ENCODE measurements around the gene MAP3K14.
"Not testable (repeated sequence)": the region's sequence is repeated elsewhere in the genome, so short reads cannot be mapped to it uniquely, and the experiment has no call there.

The MAP3K14 gene

DNA sequence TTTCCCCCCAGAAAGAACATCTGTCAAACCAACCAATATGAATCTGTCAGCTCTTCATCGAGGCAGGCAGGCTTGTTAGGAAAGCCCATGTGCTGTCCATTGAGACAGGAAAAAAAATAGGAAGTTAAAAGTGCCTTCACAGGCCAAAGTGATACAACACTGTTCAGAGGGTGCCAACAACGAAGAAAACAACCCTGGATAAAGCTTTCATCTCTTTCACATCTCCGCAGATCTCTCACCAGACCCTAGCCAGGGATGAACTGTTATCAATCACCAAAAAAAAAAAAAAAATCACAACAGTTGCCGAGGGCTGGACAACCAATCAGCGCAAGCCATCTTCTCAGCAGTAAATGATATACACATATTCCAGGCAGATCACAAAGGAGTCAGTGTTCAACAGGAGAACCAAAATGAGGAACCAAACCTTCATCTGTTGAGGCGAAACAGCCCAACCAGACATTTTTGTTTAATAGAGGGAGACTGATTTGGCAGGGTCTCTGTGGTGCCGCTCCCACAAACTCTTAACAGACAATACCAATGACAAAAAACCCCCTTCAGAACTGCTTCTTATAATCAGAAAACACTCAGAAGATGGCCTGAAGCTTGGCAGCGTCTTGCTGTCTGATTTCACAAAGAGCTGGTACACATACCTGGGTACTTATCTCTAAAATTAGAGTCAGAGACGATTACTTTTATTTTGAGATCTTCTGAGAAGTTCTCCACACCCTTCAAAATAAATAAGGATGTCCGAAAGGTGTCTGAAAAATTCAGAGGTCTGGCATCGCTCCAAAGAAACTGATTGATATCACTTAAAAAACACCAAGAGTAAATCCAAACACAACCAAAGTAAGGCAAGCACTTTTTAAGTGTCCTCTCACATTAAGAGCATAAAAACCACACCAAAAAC, 1.8 kb downstream of the MAP3K14 start:
- peak; percentile 59 for DNase-seq

DNA sequence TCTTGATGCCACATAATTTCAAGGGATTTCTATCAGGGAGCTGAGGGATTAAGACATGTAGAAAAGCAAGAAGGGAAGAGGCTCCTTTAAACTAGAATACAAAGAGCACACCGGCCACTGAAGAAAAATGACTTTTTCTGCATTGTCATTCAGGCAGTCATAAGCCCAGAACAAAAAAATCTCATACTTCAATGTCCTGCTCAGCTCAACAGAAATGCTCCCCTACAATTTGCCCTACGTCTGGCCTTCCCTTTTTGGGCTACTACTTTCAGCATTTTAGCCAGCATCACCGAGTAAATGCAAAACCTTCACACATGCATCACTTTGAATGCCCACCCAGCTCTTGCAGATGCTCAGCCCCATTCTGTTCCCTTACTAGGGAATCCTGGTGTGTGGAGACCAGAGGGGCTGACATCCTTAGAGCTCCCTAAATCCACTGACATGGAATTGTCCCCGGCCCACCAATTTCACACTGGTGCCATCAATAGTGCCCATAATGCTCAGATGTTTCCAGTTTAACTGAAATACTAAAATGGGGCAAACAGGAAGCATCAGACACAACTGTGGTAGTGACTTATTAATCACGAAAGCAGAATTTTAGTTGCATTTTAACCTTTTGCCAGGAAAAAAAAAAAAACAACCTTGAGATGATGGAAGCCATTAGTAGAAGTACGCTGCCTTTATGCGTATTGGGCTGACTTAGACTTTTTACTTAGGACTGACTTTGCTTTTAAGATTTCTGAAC, 2.7 kb downstream of the MAP3K14 start:
- DNase-seq, result no peak

DNA sequence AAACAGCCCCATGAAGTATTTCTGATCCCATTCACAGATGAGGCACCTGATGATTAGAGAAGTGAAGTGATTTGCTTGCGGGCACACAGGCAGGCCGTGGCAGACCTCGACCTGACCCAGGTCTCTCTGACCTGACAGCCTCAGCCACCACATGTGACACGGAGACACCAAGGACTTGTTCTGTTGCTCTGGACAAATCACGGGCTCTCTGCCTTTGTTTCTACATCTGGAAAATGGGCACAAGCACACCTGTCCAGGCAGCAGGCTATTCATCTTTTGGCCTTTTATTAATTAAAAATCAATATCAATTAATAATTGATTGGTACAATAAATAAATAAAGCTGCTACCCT, 3.4 kb downstream of the MAP3K14 start:
- no peak for DNase-seq

DNA sequence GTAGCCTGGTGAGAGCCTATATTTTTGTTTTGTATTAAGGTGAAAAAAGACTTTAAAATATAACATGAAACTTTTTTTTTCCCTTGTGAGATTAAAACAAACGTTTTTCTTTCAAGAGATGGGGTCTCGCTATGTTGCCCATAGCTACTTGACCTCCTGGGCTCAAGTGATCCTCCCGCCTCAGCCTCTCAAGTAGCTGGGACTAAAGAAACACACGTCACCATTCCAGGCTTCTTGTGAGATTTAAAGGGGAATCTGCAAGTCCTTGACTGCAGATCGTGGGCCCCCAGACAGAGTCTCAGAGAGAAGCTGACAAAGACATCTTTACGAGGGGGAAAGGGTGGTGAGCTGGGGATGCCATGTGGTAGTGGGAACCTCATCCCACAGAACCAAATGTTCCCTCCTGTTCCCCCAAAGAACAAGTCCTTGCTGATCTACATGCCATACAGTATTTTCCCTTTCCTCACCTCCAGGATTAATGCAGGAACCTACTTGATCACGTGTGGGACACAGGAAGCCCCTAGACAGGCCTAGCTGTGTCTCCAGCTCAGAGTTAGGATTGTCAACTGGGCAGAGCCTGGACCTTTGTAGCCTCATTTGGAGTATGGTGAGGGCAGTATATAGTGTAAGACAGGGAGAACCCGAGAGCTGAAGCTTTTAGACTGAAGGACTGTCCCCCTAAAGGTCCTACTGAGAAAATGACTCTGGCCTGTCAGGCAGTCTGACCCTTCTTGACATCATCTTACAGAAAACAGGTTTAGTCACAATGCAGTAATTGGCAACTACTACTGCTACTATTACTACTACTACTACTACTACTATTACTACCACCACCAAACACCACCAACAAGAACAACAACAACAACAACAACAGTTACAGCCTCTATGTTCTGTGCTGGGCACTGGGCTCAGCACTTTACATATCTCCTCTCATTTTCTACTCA, 4.1 kb downstream of the MAP3K14 start:
- DNase-seq, result no peak

DNA sequence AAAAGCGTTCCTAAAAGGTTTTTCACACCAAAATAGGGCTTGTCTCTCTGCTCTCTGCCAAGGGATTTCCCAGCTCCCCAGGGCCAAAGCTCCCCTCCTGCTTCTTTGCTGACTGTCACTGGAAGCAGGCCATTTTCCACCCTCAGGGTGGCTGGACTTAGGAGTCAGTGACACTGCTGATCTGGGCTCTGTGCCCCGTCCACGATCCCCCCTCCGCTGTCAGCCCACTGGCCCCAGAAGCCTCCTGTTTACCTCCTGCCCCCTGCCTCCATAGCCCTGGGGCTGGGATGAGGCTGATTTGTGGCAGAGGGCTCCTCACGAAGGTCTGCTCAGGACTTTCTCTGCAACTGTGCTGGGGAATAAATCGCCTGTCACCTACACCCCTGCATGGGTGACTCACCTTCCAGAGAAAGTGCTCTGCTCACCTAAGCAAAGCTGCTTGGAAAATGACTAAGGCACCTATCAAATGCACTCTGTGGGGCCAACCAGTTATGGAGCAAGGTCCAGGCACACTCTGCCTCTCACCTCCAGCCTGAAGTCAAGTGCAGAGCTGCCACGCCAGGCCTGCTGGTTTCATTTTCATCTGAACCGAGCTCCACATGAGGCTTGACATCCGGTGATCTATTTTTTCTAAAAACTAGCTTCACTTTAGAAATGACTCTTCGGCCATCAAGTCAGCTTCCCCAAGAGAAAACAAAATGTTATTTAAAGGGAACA, 4.9 kb downstream of the MAP3K14 start:
- peak; percentile 86 for DNase-seq

DNA sequence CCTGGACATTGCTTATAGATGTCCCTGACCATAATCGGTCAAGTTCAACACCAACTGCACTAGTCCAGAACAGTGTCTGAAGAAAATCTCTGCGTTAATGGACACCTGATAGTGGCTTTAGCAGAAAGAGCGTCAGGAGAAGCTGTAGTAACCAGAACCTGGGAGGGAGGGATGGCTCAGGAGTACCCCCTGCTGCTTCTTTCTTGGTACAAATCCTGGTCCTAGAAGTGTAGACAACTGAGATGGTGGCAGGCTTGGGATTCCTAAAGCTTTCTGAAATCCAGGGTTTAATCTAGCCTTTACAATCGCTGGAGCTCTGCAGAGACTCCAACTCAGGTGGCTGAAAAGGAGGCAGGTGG, 5.4 kb downstream of the MAP3K14 start:
- DNase-seq, result no peak

DNA sequence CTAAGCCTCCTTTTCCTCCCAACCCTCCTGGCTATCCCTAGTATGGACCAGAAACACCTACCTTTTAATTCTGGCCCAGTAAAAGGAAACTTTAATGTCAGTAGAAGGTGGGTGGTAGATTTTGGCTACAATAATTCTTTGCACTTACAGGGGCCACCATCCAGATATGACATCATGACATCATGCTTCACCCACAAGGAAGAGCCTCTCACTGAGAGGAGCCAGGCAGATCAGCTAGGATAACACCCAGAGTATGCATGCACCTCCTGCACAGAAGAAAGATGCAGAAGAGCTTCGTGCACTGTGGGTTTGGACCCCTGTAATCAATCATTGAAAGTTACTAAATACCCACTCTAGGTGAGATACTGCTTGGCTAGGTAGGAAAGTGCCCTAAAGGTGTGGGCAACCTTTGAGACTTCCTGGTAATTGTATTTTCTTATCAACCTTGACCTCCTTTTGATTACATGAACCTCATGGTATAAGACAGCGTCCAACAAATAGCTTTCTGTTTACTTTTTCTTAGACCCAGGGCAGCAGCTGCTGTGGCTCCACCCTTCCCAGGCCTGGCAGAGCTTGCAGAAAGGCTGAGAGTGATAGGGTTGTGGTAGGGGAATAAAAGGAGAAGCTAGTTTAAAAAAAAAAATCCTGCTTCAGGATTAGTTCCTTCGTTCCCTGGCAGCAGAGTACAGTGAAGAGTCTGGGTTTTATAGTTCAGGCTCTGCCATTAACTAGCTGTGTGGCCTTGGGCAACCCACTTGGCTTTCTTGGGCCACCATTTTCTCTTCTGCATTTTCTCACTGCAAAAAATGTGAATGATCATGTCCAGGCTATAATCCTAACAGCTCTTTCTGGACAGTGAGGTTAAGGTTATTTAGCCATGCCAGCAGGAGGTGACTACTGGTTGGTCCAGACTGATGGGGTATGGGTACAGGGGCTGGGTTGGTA, 6.2 kb downstream of the MAP3K14 start:
- DNase-seq, result peak; percentile 65

DNA sequence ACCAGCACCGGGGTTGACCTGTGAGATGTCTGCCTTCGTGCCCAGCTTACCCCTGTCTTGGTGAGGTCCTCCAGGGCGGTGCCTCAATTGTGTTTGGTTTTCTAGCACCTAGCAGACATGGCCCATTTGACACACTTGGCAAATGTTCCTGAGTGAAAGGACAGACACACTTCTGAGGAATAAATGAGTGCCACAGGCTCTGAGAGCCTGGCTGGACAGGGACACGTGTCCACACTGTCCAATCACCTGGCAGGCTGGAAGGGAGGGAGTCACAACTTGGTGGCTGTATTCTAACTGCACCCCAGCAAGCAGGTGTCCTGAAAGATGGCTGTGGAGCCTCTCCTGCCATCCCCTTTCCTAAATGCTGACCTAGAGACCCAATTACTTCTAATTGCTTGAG, 7.4 kb downstream of the MAP3K14 start:
- no peak for DNase-seq

DNA sequence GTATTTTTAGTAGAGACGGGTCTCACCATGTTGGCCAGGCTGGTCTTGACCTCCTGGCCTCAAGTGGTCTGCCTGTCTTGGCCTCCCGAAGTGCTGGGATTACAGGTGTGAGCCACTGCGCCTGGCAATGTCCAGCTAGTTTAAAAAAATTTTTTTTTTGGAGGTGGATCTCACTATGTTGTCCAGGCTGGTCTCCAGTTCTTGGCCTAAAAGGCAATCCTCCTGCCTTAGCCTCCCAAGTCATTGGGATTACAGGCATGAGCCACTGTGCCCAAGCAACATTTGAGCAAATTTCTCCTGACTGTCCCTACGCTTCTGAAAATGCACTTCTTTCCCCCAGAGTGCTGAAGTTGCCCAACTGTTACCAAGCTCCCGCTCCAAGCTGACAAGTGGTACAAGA, 8.0 kb downstream of the MAP3K14 start:
- no peak for DNase-seq

DNA sequence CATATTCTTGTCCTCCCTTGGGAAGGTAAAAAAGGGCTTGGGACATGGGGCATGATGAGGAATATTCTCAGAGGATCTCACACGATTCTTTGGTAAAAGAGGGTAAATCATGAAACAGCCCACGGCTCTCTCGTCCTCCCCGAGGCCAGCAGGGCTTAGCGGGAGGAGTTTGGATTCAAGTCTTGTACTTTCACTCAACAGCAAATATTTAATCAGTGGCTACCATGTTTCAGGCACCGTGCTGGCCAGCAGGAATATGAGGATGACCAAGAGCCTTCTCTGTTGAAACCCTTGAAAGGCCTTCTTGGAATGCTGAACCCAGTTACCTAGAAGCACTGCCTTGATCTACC, 8.8 kb downstream of the MAP3K14 start:
- DNase-seq, result no peak

DNA sequence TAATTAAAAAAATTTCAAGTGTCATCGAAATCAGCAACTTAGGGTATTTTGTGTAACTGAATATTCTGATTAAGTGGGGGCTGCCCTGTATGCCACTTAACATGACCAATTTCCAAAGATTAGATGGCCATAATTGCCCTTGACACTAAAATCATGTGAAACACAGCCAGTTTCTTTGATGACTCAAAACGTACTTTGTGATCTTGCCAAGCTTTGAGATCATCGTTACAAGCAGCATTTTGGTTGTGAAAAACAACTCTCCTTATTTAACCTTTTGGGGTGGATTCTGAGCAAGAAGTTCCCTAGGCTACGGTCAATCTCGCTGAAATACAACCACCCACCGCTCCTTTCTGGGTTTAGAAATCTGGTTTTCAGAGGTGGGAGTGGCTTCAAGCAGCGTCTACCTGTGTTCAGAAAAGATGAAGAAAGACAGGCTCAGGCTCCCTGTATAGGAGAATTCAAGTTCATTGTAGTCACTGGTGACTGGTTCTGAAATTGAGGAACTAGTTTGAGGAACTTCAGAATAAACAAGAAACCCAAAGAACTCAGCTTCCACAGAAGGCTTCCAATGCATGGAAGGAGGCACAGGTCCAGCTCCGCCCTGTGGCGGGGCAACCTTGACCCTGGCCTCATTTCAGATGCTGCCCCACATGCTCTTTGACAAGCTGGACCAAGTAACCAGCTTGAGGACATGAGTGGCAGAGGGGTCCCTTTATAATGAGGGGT, 9.4 kb downstream of the MAP3K14 start:
- DNase-seq, result peak; percentile 92

DNA sequence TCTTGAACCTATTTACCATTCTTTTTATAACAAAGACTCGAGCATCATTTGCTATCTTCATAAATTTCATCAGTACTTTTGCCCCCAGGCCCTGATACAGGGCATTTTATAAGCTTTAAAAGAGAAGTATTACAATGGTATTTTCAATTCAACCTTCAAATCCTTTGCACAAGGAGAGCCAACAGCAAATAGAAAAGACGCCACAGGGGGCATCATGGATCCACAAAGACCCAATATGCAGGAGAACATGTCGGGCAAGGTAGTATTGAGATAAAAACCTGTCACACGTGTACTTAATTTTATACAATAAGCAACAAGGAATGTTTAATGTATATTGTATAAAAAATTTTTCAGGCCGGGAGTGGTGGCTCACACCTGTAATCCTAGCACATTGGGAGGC, 10.2 kb downstream of the MAP3K14 start:
- DNase-seq, result no peak

DNA sequence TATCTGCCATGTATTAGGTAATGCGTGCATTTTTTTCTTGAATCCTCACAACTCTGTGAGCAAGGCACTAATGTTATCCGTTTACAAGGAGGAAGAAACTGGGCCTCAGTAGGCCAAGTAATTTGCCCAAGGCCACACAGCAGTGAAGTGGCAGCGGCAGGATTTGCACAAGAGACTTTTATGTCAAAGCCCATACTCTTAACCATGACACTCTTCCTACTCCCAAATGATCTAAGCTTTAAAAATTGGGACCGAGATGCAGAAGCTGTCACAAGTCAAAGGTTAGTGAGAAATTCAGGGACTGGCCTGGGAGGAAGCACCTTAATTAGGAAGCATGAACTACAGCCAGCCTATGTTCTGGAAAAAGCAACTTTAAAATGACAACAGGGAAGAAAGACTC, 10.7 kb downstream of the MAP3K14 start:
- DNase-seq, result no peak

DNA sequence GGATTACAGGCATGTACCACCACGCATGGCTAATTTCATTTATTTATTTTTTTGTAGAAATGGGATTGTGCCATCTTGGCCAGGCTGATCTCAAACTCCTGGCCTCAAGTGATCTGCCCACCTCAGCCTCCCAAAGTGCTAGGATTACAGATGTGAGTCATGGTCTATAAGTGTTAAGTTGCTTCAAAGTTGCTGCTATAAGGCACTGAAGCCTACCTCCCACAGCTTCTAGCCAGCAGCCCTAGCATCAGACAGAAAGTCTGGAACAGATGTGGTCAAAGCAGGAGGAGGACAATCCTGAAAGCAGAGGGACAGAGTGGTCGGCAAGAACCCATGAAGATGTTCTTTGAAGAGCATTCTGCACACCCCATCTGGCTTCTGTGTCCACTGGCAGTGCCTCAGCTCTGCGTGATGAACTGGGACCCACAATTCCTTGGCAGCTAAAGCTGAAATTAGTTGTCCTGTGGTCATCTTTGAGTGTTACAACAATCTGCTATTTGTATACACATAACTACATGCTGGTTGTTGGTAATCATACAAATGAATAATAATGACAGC, 11.2 kb downstream of the MAP3K14 start:
- peak; percentile 59 for DNase-seq

DNA sequence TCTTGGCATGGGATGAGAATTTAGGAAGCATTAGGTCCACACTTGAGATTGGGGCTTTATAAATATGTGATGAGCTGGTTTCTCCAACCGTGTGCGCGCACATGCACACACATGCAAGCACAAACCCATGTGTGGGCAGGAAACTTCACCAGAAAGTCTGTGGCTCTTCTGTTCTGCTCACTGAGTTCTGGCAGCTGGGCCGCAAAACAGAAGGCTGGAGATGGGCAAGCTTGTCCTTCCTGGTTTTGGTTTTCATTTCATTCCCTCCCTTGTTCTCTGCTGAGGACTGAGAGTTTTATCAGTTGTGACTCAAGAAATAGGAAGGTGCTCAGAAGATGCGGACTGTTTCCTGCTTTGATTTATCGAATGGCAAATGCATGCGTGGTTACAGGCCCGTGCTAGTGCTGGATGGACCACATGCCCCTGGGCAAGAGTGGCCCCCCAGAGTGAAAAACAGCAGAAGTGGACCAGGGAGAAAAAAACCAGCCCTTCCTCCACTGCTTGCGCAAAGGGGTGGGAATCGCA, 14.1 kb downstream of the MAP3K14 start:
- peak; percentile 72 for DNase-seq

DNA sequence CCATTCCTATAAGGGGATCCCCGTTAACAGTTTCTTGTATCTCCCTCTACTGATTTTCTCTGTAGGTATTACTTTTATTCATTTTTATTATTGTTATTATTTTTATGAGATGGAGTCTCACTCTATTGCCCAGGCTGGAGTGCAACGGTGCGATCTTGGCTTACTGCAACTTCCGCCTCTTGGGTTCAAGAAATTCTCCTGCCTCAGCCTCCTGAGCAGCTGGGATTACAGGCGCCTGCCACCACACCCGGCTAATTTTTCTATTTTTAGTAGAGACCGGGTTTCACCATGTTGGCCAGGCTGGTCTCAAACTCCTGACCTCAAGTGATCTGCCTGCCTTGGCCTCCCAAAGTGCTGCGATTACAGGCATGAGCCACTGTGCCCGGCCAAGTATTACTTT, 14.6 kb downstream of the MAP3K14 start:
- not testable (repeated sequence) for DNase-seq

DNA sequence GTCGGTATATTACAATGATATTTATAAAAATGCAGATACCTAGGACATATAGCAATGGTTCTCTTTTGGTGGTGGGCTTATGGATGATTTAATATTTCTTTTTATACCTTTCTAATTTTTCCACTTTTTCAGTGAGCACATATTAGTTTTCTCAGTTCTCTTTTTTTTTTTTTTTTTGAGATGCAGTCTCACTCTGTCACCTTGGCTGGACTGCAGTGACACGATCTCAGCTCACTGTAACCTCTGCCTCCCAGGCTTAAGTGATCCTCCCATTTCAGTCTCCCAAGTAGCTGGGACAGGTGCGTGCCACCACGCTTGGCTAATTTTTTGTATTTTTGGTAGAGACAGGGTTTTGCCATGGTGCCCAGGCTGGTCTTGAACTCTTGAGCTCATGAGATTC, 15.1 kb downstream of the MAP3K14 start:
- DNase-seq, result no peak

DNA sequence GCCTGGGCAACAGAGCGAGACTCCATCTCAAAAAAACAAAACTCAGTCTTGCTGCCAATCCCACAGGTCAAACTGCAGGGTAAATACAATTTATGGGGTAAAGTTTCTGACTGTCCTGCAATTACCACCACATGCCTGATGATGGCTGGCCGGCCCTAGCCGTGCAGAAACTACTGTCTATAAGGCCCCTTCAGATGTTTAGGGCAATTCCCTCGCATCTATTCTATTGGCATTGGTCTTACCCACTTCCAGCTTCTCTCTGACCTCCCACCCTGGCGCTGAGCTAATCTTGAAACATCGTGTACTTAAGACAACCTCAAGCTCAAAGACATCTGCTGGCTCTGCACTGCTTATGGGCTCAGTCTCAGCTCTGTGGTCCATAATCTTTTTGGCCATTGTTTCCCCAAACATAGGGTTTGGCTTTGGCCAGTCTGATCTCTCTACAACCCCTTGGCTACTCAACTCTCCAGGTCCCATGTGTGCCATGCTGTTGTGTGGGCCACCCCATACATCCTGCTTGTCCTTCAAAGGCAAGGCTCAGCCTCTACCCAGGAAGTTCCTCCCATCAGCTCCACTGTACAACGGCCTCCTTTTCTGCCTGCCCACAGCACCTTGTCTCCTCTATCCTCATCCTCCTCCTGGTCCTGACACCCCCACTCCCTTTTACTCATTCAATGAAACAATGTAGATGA, 16.6 kb downstream of the MAP3K14 start:
- no peak for DNase-seq

DNA sequence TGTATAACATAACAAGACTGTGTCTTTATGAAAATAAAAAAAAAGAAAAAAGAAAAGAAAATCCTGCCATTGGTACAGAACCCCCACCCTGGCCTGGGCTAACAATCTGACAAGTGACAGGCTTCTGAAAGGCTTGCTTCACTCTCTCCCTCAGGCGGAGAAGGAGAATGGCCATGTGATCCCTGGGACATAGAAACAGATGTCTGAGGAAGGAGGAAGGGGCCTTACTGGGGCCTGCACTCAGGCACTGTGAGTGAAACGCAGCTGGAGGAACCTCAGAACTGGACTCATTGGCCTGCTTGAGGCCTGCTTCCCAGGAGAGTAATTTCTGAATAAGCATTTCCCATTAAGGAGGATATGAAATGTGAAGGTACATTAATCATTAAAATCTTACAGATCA, 17.5 kb downstream of the MAP3K14 start:
- DNase-seq, result peak; percentile 61
